H9 (cell line): ENCODE results near the gene PPL. TPM values are rescaled to one million over a fixed set of nuclear protein-coding genes. Genes with fewer than 3 reads are reported as not detected.

Experiments used
- DNase-seq: peaks from one replicate; pipeline ENCODE4 v3.0.0-alpha.2; 2017
- H2AFZ ChIP-seq: one replicate; pipeline ENCODE4 v1.6.1; 2013; ENCODE audit warnings: mild to moderate bottlenecking, low read length, control low read depth, moderate library complexity
- H2AK5ac ChIP-seq: 2 replicates; pipeline ENCODE4 v1.6.1; 2013; ENCODE audit warnings: low read length, control low read depth, mixed read lengths; ENCODE audit not compliant: insufficient read length
- H2BK120ac ChIP-seq: one replicate; pipeline ENCODE4 v1.6.1; 2013; ENCODE audit warnings: low read depth, mild to moderate bottlenecking, low read length, control low read depth, inconsistent platforms; ENCODE audit not compliant: poor library complexity, severe bottlenecking
- H2BK12ac ChIP-seq: 2 replicates; pipeline ENCODE4 v1.6.1; 2013; ENCODE audit warnings: low read length, control low read depth, mixed read lengths, low read depth; ENCODE audit not compliant: insufficient read length
- H2BK15ac ChIP-seq: 2 replicates; pipeline ENCODE4 v1.6.1; 2013; ENCODE audit warnings: low read depth, low read length, control low read depth
- H2BK20ac ChIP-seq: one replicate; pipeline ENCODE4 v1.6.1; 2013; ENCODE audit warnings: low read depth, mild to moderate bottlenecking, low read length, control low read depth, inconsistent platforms; ENCODE audit not compliant: poor library complexity, severe bottlenecking
- H2BK5ac ChIP-seq: 2 replicates; pipeline ENCODE4 v1.6.1; 2013; ENCODE audit warnings: low read length, control low read depth, mixed read lengths; ENCODE audit not compliant: insufficient read length
- H3K14ac ChIP-seq: 2 replicates; pipeline ENCODE4 v1.6.1; 2013; ENCODE audit warnings: low read length, control low read depth; ENCODE audit not compliant: insufficient read depth
- H3K18ac ChIP-seq: 2 replicates; pipeline ENCODE4 v1.6.1; 2013; ENCODE audit warnings: low read depth, mild to moderate bottlenecking, mixed read lengths, low read length, control low read depth; ENCODE audit not compliant: insufficient read length
- H3K23ac ChIP-seq: 2 replicates; pipeline ENCODE4 v1.6.1; 2013; ENCODE audit warnings: low read length, control low read depth, mixed read lengths, low read depth; ENCODE audit not compliant: insufficient read length
- H3K23me2 ChIP-seq: 2 replicates; pipeline ENCODE4 v1.6.1; 2013; ENCODE audit warnings: low read depth, mild to moderate bottlenecking, mixed read lengths, low read length, control low read depth; ENCODE audit not compliant: insufficient read length, poor library complexity, severe bottlenecking
- H3K27ac ChIP-seq: 2 replicates; pipeline ENCODE4 v1.5.1; 2013; ENCODE audit warnings: low read length, control low read depth, mixed read lengths, low read depth; ENCODE audit not compliant: insufficient read length
- H3K27me3 ChIP-seq: 2 replicates; pipeline ENCODE4 v1.6.1; 2013; ENCODE audit warnings: low read length, control low read depth, inconsistent platforms; ENCODE audit not compliant: insufficient read depth
- H3K4ac ChIP-seq: 2 replicates; pipeline ENCODE4 v1.6.1; 2013; ENCODE audit warnings: low read depth, mild to moderate bottlenecking, control low read depth, inconsistent platforms, low read length, moderate library complexity
- H3K4me1 ChIP-seq: 2 replicates; pipeline ENCODE4 v1.6.1; 2013; ENCODE audit warnings: low read length, control low read depth, inconsistent platforms; ENCODE audit not compliant: insufficient read depth
- H3K4me2 ChIP-seq: 2 replicates; pipeline ENCODE4 v1.6.1; 2013; ENCODE audit warnings: low read length, control low read depth, mixed read lengths; ENCODE audit not compliant: insufficient read length, insufficient read depth
- H3K56ac ChIP-seq: 2 replicates; pipeline ENCODE4 v1.6.1; 2013; ENCODE audit warnings: low read depth, mild to moderate bottlenecking, mixed read lengths, low read length, control low read depth; ENCODE audit not compliant: insufficient read length
- H3K79me1 ChIP-seq: 2 replicates; pipeline ENCODE4 v1.6.1; 2013; ENCODE audit warnings: low read depth, mild to moderate bottlenecking, moderate library complexity, low read length, control low read depth, inconsistent platforms; ENCODE audit not compliant: insufficient read depth, poor library complexity, severe bottlenecking
- H3K79me2 ChIP-seq: 2 replicates; pipeline ENCODE4 v1.6.1; 2013; ENCODE audit warnings: low read length, control low read depth, inconsistent platforms; ENCODE audit not compliant: insufficient read depth
- H3K9ac ChIP-seq: 2 replicates; pipeline ENCODE4 v1.6.1; 2013; ENCODE audit warnings: low read length, control low read depth, mixed read lengths; ENCODE audit not compliant: insufficient read length; ENCODE audit errors: extremely low read depth
- H3K9me3 ChIP-seq: one replicate; pipeline ENCODE4 v1.6.1; 2013; ENCODE audit warnings: low read depth, low read length, inconsistent platforms; ENCODE audit not compliant: control insufficient read depth
- H3T11ph ChIP-seq: one replicate; pipeline ENCODE4 v1.6.1; 2013; ENCODE audit warnings: mild to moderate bottlenecking, low read length, control low read depth, inconsistent platforms
- H4K20me1 ChIP-seq: one replicate; pipeline ENCODE4 v1.6.1; 2013; ENCODE audit not compliant: control insufficient read depth, insufficient read length, insufficient read depth
- H4K5ac ChIP-seq: 2 replicates; pipeline ENCODE4 v1.6.1; 2013; ENCODE audit warnings: low read depth, mild to moderate bottlenecking, mixed read lengths, low read length, control low read depth; ENCODE audit not compliant: insufficient read length
- H4K8ac ChIP-seq: replicated peaks from 2 replicates; pipeline ENCODE4 v1.6.1; 2013; ENCODE audit warnings: low read length, control low read depth, mixed read lengths, low read depth; ENCODE audit not compliant: insufficient read length
- H4K91ac ChIP-seq: 2 replicates; pipeline ENCODE4 v1.6.1; 2013; ENCODE audit warnings: low read depth, mild to moderate bottlenecking, moderate library complexity, mixed read lengths, low read length, control low read depth; ENCODE audit not compliant: insufficient read length
- H3K27ac Mint-ChIP-seq, 3 experiments: 2 replicates in 2 of 3; 3 replicates in 1 of 3; pipeline ENCODE4 v1.8.0; 2020 to 2021; ENCODE audit warnings: mixed read lengths in 3 of 3, mild to moderate bottlenecking in 1 of 3, moderate library complexity in 1 of 3
- H3K27me3 Mint-ChIP-seq: 2 replicates; pipeline ENCODE4 v1.8.0; 2021; ENCODE audit warnings: low read depth, mild to moderate bottlenecking, moderate library complexity, mixed read lengths
- H3K36me3 Mint-ChIP-seq, 3 experiments: 2 replicates in 2 of 3; 3 replicates in 1 of 3; pipeline ENCODE4 v1.8.0; 2020 to 2021; ENCODE audit warnings: low read depth in 3 of 3, mixed read lengths in 3 of 3; ENCODE audit not compliant: insufficient read depth in 1 of 3
- H3K4me1 Mint-ChIP-seq, 2 experiments: 2 replicates each; pipeline ENCODE4 v1.8.0; 2020; ENCODE audit warnings: mixed read lengths in 2 of 2
- H3K4me3 Mint-ChIP-seq, 2 experiments: 2 replicates in 1 of 2; 3 replicates in 1 of 2; pipeline ENCODE4 v1.8.0; 2020 to 2021; ENCODE audit warnings: mild to moderate bottlenecking in 2 of 2, mixed read lengths in 2 of 2, moderate library complexity in 1 of 2
- H3K9me3 Mint-ChIP-seq, 2 experiments: 2 replicates in 1 of 2; 3 replicates in 1 of 2; pipeline ENCODE4 v1.8.0; 2020; ENCODE audit warnings: mild to moderate bottlenecking in 2 of 2, mixed read lengths in 2 of 2, moderate library complexity in 1 of 2
- CTCF ChIP-seq: fragments of 200-600 bp; sonication (generic); conservative IDR thresholded peaks from 3 replicates; pipeline ENCODE4 v1.8.0; 2021; ENCODE audit warnings: antibody characterized with exemption, mild to moderate bottlenecking
- WGBS: extraction: QIAGEN DNeasy Blood & Tissue Kit; methylation state at CpG from one replicate; pipeline ENCODE4 v1.1.7; 2013; ENCODE audit warnings: missing lambda C conversion rate, low lambda C conversion rate, mixed read lengths; ENCODE audit not compliant: insufficient read length; ENCODE audit errors: extremely low coverage; 5-methylcytosine and 5-hydroxymethylcytosine counted together
- total RNA-seq: library from RNA; stranded (reverse); gene quantifications from 2 replicates; pipeline ENCODE4 v1.2.1, GENCODE V29; 2021

Gene PPL
- total RNA-seq, 1 experiment from 2014 or later = 29.2 TPM

- Histone ChIP-seq H3K27me3 (no peaks in the 10 kb centered on the region; the same call in 1 of the 2 replicates), H3K23me2 (no peaks in the 10 kb centered on the region), H2BK5ac (no peak overlapping the region), H3K18ac (no peak overlapping the region), H3K9me3 (no peaks in the 10 kb centered on the region), H2BK15ac (no peak overlapping the region), H3K4ac (no peak overlapping the region), H2AK5ac (no peak overlapping the region), H3T11ph (no peak overlapping the region), H2BK12ac (no peak overlapping the region), H3K27ac (no peak overlapping the region), H3K4me2 (no peak overlapping the region), H2BK120ac (no peak overlapping the region), H3K14ac (no peak overlapping the region), H3K79me2 (peaks cover 5% of the 10 kb centered on the region; the same call in 1 of the 2 replicates), H3K9ac (no peak overlapping the region), H3K23ac (no peak overlapping the region), H4K20me1 (no peaks in the 10 kb centered on the region), H3K4me1 (no peaks in the 10 kb centered on the region), H3K79me1 (no peaks in the 10 kb centered on the region), H4K8ac (no peak overlapping the region), H2BK20ac (no peak overlapping the region), H3K56ac (no peak overlapping the region), H4K5ac (no peak overlapping the region), H2AFZ (no peak overlapping the region), H4K91ac (no peak overlapping the region)
- H3K9me3 Mint-ChIP-seq = no peaks in the 10 kb centered on the region
- no CpG with 5 or more reads among the region's 13 CpGs for WGBS
- peaks cover 24 to 59% (median 56%) of the 10 kb centered on the region in 3 experiments for H3K36me3 Mint-ChIP-seq
- DNase-seq = no peak
- H3K27ac Mint-ChIP-seq = no peak overlapping the region
- TF ChIP-seq CTCF = no peak
- no peak overlapping the region for H3K4me3 Mint-ChIP-seq
- no peaks in the 10 kb centered on the region for H3K27me3 Mint-ChIP-seq
- H3K4me1 Mint-ChIP-seq = no peaks in the 10 kb centered on the region
Observed at GRCh38 chr16:4869147-4869805, 67.7 kb downstream of the PPL start.
